Ishikawa (cell line): ENCODE results near the gene LPP.

ENCODE experiments used
- RAD21 ChIP-seq: IDR thresholded peaks from 2 replicates; pipeline ENCODE4 v1.6.1; 2012; ENCODE audit warnings: low read depth
- TCF12 ChIP-seq: IDR thresholded peaks from 2 replicates; pipeline ENCODE4 v1.6.1; 2012; ENCODE audit warnings: low read depth
- YY1 ChIP-seq: IDR thresholded peaks from 2 replicates; pipeline ENCODE4 v1.6.1; 2012; ENCODE audit warnings: low read depth
- TF ChIP-seq, protein P1 (sequence below): IDR thresholded peaks from 2 replicates; pipeline ENCODE4 v1.6.1; 2012
- TF ChIP-seq, protein P2 (sequence below): IDR thresholded peaks from 2 replicates; pipeline ENCODE4 v1.6.1; 2012; ENCODE audit warnings: low read depth, mild to moderate bottlenecking

GRCh38 chr3:188855675-188856074 lies 701.7 kb downstream of the LPP start:
- TF ChIP-seq TCF12 (no peak), YY1 (no peak), RAD21 (no peak)
- TF ChIP-seq, protein P1, sequence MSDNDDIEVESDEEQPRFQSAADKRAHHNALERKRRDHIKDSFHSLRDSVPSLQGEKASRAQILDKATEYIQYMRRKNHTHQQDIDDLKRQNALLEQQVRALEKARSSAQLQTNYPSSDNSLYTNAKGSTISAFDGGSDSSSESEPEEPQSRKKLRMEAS: no peak
- TF ChIP-seq, protein P2, sequence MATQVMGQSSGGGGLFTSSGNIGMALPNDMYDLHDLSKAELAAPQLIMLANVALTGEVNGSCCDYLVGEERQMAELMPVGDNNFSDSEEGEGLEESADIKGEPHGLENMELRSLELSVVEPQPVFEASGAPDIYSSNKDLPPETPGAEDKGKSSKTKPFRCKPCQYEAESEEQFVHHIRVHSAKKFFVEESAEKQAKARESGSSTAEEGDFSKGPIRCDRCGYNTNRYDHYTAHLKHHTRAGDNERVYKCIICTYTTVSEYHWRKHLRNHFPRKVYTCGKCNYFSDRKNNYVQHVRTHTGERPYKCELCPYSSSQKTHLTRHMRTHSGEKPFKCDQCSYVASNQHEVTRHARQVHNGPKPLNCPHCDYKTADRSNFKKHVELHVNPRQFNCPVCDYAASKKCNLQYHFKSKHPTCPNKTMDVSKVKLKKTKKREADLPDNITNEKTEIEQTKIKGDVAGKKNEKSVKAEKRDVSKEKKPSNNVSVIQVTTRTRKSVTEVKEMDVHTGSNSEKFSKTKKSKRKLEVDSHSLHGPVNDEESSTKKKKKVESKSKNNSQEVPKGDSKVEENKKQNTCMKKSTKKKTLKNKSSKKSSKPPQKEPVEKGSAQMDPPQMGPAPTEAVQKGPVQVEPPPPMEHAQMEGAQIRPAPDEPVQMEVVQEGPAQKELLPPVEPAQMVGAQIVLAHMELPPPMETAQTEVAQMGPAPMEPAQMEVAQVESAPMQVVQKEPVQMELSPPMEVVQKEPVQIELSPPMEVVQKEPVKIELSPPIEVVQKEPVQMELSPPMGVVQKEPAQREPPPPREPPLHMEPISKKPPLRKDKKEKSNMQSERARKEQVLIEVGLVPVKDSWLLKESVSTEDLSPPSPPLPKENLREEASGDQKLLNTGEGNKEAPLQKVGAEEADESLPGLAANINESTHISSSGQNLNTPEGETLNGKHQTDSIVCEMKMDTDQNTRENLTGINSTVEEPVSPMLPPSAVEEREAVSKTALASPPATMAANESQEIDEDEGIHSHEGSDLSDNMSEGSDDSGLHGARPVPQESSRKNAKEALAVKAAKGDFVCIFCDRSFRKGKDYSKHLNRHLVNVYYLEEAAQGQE: no peak
